Activated CD4-positive, alpha-beta T cell treated with anti-CD3 and anti-CD28 coated beads for 48 hours (primary cell): Measurements from ENCODE around the gene HERC3.

Experiments used
- DNase-seq: peaks from one replicate; pipeline ENCODE4 v3.0.0-alpha.2; 2020

Gene HERC3

DNA sequence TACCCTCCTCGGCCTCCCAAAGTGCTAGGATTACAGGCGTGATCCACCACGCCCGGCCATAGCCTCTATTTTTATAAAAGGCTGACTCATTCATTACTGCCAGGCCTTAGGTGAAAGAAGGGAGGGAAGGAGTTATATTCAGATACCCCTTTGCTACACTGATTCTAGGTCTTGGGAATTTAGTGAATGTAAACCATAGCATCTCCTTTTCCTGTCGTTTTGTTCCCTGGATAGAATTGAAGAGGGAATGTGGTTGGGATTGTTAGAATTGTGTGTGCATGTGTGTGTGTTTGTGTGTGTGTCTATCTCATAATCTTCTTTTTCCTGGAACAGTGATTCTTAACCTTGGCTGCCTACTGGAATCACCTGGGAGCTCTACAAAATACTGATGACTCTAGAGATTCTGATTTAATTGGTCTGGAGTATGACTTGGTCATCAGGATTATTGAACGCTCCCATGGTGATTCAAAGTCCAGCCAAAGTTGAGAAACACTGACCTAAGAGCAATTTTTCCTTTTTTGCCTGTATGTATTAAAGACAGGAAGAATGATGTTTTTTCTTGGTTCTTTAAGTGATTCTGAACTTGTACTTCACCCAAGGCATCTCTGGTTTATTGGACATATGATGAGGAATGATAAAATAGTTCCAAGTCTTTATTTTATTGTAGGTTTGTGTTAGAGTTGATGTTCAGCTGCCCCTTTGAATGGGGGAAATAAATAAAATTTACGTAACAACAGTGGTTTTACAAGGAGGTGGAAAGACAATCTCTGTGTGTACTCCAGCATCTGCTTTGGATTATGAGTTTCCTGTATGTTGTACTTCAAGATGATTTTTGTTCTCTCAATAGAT lies 68.4 kb downstream of the HERC3 start:
- DNase-seq: no peak

DNA sequence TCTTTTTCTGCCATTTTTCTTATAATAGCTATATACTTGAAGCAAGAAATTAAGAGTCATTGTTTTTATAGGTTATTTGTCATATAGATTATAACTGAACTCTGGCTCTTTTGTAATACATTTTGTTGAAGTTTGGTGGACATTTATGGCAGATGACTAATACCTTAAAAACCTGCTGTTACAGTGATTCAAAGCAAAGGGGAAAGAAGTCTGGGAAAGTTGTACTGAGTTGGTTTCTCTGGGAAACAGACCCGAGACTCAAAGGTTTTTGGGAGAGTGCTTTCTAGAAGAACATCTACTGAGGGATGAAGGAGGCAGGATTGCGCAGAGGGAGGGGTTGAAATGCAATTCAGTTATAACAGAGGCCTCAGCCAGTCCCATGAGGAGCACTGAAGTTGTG lies 69.5 kb downstream of the HERC3 start:
- DNase-seq: no peak

DNA sequence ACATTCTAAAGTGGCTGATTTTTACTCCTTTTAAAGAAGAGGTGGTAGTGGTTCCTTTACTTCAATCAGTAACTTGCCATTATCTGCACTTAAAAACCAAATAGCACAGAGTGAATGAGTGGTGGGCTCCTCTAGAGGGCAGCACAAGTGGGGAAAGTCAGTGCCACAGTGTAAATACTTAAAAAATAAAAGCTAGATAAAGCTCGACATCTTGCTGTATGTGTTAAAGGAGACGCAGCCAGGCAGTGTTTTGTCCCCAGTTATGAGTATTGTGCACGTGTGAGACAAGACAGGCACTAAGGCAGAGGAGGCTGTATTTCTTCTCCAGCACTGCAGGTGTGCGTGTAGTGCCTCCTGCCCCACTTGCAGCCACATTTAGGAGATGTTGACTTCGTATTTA lies 80.7 kb downstream of the HERC3 start:
- DNase-seq: peak; percentile 44

DNA sequence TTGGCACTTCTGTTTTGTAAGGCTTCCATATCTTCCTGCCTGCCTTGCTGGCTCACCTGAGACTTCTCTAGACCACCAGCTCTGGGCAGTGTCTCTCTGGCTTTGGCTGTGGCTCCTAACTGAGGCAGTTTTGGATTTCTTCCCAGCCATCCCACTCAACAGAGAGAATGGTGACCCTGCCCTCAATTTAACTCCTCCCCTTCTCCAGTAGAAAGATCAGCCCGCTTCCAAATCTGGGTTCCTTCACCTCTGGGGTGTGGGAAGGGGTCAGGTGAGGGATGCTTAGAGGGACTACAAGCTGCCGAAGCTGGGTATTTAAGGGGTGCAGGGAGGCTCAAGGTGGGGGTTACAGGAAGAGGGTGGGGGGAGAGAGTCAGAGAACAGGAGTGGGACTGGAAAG lies 81.6 kb downstream of the HERC3 start:
- DNase-seq: no peak

DNA sequence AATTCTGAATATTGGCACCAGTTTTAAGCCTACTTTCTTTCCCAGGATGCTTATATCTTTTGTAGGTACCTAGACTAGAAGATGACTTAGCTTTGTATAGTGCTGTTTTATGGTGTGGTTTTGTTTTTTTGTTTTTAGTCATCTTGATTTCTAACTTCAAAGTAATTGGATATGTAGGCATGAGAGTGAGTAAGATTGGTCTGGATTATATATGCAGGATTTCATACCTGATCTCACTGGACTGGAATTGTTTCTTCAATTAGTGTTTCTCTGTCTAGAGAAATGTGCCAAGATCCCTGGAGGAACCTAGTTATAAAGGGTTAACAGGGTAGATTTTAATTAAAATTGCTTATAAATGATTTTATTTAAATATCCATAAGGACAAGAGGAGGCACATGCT lies 82.3 kb downstream of the HERC3 start:
- no peak for DNase-seq

DNA sequence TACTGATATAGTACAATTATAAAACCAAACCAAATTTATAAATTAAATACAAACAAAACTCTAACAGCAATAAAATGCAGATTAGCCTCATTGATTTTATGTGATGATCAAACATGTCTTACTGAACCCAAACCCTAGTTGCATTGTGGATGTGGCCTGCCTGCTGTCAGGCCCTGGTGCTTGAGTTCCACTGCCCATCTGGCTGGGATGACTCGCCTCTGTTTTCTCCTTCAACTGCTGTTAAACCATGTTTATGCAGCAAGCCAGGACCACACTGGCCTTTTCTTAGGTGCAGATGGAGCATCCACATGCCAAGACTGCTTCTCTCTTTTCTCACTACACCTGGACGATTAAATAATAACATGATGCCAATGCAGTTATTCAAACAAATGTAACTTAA lies 82.7 kb downstream of the HERC3 start:
- no peak for DNase-seq

DNA sequence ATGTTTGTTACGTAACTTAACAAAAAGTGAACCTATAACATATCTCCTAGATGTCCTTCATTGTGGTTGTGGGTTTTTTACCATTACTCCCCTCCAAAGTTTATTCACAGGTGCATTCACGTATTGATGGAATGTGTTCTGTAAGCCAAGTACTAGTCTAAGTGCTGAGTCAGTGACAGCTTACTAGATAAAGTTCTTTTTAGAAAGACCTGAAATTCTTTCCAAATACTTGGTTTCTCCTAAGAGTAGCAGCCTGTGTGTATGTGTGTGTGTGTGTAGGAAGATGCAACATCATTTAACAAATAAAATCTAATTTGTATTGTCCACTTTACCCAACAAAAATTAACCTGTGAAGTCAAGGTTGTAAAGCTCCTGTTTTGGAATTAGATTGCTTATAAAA lies 83.3 kb downstream of the HERC3 start:
- DNase-seq: no peak

DNA sequence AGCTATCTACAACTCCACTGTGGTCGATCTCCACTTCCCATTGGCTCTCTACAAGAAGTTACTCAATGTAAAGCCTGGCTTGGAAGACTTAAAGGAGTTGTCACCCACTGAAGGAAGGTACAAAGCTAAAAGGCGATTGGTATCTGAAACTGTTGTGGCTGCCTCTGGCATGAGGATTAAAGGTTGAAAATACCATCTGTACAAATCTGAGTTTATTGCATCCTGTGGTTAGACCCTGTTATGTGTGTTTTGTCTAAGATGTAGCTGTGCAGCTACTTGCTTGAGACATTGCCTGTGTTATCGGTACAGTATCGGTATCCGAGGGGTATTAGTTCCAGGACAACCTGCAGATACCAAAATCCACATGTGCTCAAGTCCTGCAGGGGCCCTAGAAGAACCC lies 88.9 kb downstream of the HERC3 start:
- no peak for DNase-seq

DNA sequence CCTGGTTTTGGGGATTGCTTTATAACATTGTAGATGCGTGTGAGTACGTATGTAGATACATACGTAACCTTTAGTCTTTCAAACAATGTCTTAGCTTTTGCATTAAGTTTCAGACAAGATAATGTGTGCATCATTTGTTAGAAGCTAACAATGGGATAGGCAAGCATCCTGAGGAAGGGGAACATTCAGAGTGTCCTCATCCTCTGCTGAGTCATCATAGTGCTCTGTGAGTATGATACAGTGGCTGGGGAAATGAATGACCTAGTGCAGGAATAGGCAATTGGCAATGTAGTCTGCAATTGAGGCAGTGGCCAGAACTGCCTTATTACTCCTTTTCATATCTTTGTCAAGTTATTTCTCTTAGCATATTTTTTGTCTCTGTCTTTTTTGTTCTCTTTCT lies 98.1 kb downstream of the HERC3 start:
- no peak for DNase-seq

DNA sequence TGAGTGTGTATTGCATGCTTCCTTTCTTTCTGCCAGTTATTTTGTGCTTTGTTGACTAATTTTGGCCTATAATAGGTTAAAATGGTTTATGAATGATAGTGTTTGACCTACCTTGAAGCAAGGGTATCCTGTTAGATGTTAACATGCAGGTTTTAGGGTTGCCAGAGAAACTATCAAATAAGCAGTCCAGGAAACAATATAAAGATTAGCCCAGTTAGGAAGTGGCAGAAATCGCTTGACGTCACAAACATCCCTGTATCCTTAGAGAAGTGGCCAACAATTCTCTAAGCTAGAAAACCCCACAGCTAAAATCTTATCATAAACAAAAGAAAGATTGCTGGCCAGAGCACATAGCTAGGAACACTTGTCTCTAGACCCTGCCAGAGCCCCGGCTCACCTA lies 101.5 kb downstream of the HERC3 start:
- DNase-seq: no peak

DNA sequence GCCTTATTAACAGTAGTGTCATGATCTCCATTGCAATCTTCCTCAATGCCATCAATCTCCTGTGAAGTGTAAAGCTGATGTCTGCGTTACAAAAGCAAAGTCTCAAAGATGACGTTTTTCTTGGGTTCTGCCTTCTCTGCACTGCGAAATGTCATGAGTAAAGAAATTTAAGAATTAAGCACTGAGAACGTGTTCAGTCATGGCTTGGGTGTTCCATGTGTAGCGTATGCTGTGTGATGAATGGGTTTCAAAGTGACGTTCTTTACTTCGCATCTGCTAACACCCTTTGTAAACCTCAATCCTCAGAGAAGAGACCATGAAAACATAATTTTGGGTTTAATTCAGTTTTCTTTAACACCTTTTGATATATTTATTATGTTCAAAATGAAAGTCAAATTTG lies 104.3 kb downstream of the HERC3 start:
- DNase-seq: no peak

DNA sequence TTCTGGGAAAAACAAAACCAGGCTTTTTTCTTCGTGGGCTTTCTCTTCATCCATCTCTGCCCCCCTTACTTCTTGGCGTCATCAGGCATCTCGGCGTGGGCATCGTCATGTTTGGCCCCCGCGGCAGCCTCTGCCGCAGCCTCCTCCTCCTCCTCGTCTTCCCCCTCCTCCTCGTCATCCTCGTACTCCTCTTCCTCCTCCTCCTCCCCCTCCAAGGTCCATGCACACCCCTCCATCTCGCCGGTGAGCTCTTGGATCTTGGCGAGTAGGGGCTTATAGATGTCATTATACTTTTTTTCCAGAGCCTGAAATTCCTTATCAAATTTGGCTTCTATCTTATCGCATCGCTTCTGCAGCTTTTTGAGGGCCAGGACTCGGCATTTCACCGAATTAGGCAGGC lies 104.9 kb downstream of the HERC3 start:
- DNase-seq: peak; percentile 15

DNA sequence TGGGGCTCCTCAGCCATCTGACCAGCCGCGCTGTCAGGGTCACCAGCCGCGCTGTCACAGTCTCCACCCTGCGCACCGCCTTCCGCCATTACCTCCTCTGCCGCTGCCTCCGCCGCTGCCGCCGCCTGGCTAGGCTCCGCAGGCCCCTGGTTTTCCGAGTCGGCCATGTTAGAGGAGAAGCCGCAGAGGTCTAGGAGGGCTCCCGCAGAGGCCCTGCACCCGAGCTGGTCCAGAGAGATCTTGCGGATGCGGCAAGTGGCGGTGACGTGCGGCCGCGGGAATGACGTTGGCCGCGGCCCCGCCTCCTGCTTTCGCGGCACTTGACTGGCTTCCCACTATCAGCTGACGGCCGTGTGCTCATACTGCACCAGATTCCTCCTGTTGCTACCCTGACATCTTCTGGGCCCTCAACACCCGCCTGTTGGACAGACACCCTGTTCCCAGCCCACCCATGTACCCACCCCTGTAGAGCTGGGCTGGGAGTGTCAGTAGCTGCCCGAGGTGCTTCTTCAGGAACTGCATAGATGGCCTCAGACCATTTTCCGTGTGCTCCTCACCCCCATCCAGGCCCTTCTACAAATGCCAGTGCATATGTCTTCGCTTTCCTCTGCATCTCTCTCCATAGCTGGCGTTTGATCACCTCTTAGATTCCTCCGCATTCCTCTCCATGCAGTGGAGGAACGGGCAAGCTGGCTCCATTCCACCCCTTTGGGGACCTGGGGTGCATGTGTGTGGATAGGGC lies 105.5 kb downstream of the HERC3 start, which contains the start of gene NAP1L5:
TSS of gene NAP1L5 (minus strand) at position 242 of the 742 bp plus-strand sequence. CDS start at position 167, 75 bp downstream.
- peak; percentile 69 for DNase-seq

DNA sequence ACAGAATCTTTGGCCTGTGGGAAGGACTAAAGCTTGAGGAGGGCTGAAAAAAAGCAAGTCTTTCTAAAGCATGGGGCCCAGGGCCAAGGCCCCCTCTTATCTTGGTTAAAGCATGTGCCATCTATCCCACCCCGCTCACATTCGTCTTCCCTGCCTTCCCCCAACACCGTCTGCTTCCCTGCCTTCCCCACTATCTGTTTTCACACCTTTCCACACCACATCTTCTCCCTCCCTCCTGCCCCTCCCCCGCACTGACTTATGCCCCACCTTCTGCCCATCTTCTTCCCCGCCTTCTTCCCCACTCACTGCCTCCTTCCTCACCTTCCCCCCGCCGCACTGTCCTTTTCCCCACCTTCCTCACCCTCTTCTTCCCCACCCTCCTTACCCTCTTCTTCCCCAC lies 106.2 kb downstream of the HERC3 start:
- DNase-seq: no peak

DNA sequence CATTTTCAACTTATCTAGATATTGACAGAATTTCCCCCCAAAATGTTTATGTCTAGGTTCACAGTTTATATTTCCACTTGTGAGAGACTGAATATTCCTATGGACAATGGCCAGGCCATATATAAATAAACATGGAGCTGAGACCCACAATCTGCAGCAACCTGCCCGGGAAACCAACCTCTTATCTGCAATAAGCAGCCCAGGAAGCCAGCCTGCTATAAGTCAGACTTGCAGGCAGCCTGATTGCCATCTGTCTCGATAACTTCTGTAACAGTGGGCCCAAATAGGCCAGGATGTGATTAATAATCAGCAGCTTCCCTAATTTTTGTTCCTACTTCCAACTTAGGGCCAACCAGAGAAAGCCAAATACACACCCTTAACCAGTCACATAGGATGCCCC lies 110.5 kb downstream of the HERC3 start:
- DNase-seq: no peak

DNA sequence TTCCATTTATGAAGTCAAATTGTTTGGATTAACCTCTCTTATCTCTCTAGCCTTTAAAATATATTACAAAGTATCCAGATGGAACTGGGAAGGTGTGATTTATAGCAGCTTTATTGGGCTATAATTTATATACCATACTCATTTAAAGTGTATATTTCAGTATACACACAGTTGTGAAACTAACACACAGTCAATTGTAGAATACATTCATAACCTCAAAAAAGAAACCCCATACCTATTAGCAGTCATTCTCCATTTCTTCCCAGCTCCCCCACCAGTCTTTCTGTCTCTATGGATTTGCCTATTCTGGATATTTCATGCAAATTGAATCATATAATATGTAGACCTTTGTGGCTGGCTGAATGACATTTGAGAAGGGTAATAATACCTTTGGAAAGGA lies 112.9 kb downstream of the HERC3 start:
- DNase-seq: no peak

DNA sequence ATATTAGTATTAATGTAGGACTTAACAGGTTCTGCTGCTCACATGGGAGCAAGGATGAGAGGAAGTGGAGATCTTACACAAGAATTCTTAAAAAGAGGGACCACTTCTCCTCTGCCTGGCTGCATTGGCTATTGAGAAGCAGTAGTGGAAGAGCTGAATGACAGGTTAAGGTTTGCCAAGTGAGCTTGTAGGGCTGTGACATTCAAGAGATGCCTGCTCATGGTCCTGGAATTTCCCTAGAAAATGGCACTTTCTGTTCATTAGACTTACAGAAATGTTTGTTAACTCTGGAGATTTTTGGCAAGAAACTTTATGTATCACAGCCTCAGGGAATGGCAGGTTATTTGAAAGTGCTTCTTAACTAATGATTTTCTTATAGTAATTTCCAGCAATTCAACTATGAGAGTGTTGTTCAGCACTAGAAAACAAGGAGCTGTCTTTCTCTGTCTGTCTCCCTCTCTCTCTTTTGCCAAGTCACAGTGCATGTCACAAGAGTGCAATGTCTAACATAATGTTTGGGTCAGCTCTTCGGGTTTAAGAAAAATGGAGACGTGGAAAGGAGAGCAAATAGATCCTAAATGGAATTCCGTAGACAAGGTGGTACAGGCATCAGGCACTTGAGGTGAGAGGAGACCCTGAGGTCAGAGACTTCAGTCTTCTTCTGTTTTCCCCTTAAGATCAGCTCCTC lies 113.7 kb downstream of the HERC3 start:
- no peak for DNase-seq

DNA sequence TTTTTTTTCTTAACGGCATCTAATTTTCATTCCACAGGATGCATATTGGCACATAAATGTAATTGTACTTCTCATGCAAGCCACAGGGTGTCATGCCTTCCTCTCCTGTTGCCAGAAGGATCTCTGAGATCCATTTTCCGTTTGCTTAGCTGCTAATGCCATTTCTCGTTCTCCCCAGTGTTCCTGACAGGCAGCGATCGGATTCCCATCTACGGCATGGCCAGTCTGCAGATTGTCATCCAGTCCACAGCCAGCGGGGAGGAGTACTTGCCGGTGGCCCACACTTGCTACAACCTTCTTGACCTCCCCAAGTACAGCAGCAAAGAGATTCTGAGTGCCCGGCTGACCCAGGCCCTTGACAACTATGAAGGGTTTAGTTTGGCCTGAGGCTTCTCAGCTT lies 114.3 kb downstream of the HERC3 start:
- no peak for DNase-seq

DNA sequence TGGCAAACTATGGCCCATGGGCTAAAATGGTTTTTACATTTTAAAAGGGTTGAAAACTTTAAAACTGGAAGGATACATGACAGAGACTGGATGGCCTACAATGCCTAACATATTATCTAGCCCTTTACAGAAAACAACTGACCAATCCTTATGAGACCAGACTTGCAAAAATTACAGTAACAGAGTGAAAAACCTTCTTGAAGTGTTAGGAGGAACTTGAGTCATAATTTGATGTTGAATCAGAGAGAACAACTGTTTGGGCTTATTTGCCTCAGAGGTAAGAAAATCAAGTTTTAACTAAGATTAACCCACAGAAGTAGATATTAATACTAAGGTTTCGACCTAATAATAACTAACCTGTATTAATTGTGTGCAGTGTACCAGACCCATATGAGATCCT lies 117.7 kb downstream of the HERC3 start:
- no peak for DNase-seq

DNA sequence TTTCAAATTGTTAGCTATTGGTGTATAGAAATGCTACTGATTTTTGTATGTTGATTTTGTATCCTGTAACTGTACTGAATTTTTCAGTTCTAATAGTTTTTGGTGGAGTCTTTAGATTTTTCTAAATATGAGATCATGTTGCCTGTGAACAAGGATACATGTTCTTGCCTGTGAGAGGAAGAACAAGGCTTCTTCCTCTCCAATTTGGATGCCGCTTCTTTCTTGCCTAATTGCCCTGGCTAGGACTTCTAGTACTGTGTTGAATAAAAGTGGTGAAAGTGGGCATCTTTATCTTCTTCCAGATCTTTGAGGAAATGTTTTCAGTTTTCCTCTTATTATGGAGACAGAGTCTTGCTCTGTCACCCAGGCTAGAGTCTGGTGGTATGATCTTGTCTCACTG lies 121.5 kb downstream of the HERC3 start:
- no peak for DNase-seq

DNA sequence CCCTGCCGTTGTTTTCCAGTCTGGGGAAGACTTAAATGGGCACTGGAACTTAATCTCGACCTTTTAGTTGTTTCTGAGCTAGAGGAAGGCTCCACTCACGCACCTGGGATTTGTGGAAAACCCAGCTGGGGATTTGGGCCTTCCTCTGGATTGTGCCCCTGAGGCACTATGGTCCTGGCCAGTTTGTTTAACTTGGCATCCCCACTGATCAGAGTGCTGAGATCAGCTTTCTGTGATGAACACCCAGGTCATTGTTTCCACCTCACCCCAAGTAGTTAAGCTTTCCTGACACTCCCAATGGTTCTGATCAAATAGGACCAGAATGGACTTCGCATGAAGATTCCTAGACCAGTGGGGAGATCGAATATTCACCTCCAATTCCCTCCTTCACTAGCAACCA lies 125.8 kb downstream of the HERC3 start:
- DNase-seq: no peak

DNA sequence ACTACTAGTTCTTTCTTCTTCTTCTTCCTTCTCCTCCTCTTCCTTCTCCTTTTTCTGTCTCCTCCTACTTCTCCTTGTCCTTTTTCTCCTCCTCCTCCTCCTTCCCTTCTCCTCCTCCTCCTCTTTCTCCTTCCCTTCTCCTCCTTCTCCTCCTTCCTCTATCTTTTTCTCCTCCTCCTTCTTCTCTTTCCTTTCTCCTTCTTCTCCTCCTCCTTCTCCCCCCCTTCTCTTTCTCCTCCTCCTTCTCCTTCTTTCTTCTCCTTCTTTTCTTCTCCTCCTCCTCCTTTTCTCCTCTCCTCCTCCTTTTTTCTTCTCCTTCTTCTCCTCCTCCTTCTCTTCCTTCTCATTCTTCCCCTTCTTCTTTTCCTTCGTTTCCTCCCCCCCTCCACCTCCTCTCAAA lies 127.1 kb downstream of the HERC3 start:
- DNase-seq: no peak

DNA sequence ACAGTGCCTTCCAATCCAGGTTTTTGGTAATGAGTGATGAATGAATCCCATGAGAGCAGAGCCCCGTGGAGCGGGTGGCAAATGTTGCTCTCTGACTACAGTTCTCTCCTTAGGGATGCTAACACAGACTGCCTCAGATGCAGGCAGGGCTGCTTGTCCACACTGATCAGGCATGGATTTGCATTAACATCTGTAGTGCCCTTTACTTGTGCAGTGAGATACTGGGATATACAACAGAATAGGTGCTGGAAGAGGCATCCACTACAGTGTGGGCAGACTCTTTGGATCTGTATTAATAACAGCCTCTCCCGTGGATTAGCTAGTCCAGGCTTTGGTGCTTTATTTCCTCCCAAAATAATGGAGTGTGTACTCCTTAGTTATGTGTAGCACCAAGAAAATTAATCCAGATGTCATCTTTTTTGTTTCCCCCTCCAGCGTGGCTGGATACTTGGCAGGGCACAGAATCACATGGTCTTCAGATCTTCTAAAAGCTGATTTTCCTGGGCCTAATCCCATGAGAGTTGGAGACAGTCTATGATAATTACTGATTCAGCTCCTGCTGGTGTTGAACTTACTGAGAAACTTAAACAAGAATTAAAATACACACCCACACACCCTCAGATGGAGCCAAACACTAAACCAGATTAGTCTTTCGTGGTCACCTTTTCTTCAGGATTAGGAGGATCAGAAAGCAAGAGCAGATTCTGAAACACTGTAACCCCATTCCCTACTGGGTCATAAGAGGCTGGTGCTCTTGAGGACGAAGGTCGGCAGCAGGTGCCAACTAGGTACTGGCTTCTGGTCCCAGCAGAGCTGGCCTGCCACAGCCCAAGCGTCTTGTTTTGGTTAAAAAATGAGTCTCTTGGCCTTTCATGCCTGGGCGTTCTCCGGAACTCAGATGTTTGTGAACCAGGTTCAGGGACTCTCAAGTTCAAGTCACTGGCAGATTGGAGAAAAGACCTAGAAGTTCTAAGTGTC lies 128.5 kb downstream of the HERC3 start:
- no peak for DNase-seq
